Vagina (tissue), 2 donors: ENCODE results near the gene PREB. TPM values are rescaled to one million over a fixed set of nuclear protein-coding genes. Genes with fewer than 3 reads are reported as not detected.

Experiments used
- DNase-seq, 2 donors: peaks; one replicate each; pipeline ENCODE4 v3.0.0-alpha.2; 2017; ENCODE audit errors: extremely low spot score in 2 of 2
- H3K27ac ChIP-seq: fragments of 200-600 bp; sonication (generic); one replicate; pipeline ENCODE4 v1.5.1; 2019
- H3K27me3 ChIP-seq: fragments of 200-600 bp; sonication (generic); one replicate; pipeline ENCODE4 v1.5.1; 2019
- H3K36me3 ChIP-seq, 2 donors: fragments of 200-600 bp; sonication (generic); one replicate each; pipeline ENCODE4 v1.5.1; 2017 to 2019
- H3K4me1 ChIP-seq: fragments of 200-600 bp; sonication (generic); one replicate; pipeline ENCODE4 v1.5.1; 2019
- H3K4me3 ChIP-seq, 2 donors: fragments of 200-600 bp; sonication (generic); 1 replicate in 1 of 2; 2 replicates in 1 of 2; pipeline ENCODE4 v1.5.1; 2016 to 2019
- H3K9me3 ChIP-seq: fragments of 200-600 bp; sonication (generic); one replicate; pipeline ENCODE4 v1.5.1; 2019
- POLR2A ChIP-seq, 2 donors: fragments of 450-650 bp; IDR thresholded peaks; one replicate each; pipeline ENCODE4 v1.6.1; 2017; ENCODE audit warnings: antibody characterized with exemption in 2 of 2, mild to moderate bottlenecking in 2 of 2, moderate library complexity in 2 of 2
- POLR2AphosphoS5 ChIP-seq, 2 donors: sonication (generic); formaldehyde crosslinking; IDR thresholded peaks; one replicate each; pipeline ENCODE4 v1.9.0; 2017; ENCODE audit warnings: antibody characterized with exemption in 2 of 2, mild to moderate bottlenecking in 2 of 2, low read depth in 1 of 2; ENCODE audit not compliant: insufficient read depth in 1 of 2
- intact Hi-C: fragments of 100-400 bp; cut with DNase I; formaldehyde crosslinking; loops from one replicate; pipeline ENCODE4 v1.15.1; 2023
- total RNA-seq: library from RNA; depleted of rRNA; stranded (reverse); fragments of >200 nt; gene quantifications from one replicate; pipeline ENCODE4 v1.2.3, GENCODE V29; 2016
- TF ChIP-seq, protein P1 (sequence below), 3 experiments: fragments of 450-650 bp in 2 of 3; fragments of 200-600 bp in 1 of 3; sonication (generic) in 1 of 3; IDR thresholded peaks; one replicate each; pipeline ENCODE4 v1.5.1; 2017 to 2019; ENCODE audit warnings: antibody characterized with exemption in 3 of 3, mild to moderate bottlenecking in 2 of 3, moderate library complexity in 2 of 3

Gene PREB
- total RNA-seq, 1 donor from 2014 or later: 57.5 TPM

DNA sequence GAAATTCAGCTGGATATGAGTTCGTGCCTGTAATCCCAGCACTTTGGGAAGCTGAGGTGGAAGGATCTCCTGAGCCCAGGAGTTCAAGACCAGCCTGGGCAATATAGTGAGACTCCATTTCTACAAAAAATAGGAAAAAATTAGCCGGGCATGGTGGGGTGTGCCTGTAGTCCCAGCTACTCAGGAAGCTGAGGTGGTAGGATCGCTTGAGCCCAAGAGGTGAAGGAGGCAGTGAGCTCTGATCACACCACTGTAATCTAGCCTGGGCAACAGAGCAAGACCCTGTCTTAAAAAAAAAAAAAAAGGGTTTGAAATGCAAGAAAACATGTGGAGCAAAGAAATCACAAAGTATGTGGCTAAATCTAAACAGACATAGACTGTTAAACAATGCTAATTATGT is 25.4 kb downstream of the PREB start:
- no peak for DNase-seq
- intact Hi-C loops: no loop called here
- Histone ChIP-seq H3K9me3 (no peaks in the 10 kb centered on the region), H3K27me3 (no peaks in the 10 kb centered on the region), H3K4me3 (no peak overlapping the region), H3K27ac (no peak overlapping the region), H3K4me1 (no peaks in the 10 kb centered on the region), H3K36me3 (no peaks in the 10 kb centered on the region)
- TF ChIP-seq, protein P1, sequence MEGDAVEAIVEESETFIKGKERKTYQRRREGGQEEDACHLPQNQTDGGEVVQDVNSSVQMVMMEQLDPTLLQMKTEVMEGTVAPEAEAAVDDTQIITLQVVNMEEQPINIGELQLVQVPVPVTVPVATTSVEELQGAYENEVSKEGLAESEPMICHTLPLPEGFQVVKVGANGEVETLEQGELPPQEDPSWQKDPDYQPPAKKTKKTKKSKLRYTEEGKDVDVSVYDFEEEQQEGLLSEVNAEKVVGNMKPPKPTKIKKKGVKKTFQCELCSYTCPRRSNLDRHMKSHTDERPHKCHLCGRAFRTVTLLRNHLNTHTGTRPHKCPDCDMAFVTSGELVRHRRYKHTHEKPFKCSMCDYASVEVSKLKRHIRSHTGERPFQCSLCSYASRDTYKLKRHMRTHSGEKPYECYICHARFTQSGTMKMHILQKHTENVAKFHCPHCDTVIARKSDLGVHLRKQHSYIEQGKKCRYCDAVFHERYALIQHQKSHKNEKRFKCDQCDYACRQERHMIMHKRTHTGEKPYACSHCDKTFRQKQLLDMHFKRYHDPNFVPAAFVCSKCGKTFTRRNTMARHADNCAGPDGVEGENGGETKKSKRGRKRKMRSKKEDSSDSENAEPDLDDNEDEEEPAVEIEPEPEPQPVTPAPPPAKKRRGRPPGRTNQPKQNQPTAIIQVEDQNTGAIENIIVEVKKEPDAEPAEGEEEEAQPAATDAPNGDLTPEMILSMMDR (IDR thresholded peaks at IDR 0.05): no peak
- TF ChIP-seq POLR2A (IDR thresholded peaks at IDR 0.05) (no peak), POLR2AphosphoS5 (IDR thresholded peaks at IDR 0.05; ENCODE audit: insufficient read depth in 1 of 2, low read depth in 1 of 2) (no peak)

DNA sequence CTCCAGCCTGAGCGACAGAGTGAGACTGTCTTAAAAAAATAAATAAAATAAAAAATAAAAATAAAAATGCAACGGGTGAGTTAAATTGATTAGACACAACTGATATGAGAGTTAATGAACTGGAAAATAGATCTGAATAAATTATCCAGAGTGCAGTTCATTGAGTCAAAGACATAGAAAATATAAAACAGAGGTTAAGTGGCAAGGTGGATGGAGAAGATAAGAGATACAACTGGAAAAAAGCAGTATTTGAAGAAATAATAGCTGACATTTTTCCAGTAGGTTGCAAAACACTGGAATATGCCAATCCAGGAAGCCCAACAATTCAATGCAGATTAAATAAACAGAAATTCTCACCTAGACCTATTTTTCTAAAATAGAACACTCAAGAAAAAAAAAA is 26.2 kb downstream of the PREB start:
- TF ChIP-seq, protein P1 (IDR thresholded peaks at IDR 0.05): no peak
- no peak for TF ChIP-seq POLR2A (IDR thresholded peaks at IDR 0.05)
- TF ChIP-seq POLR2AphosphoS5 (IDR thresholded peaks at IDR 0.05; ENCODE audit: insufficient read depth in 1 of 2, low read depth in 1 of 2): no peak
- intact Hi-C loops: no loop called here

DNA sequence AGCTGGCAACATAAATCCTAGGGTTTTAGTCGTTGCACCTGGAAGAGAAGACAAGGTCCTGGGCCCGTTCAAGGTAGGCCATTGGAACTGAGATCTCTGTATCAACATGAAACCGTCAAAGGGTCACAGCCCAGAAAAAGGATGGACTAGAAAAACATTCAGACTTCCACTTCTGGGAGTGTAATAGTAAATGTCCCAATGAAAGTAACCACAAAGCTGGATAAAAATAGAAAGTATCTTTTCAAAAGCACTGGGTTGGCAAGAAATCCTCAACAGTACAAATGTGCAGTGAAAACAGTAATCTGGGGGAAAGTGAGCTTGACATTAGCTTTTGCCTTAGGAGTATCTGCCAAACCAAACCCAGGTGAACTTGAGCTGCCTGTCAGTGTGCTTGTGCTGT is 28.5 kb downstream of the PREB start:
- Histone ChIP-seq H3K4me3 (no peak overlapping the region), H3K27me3 (no peaks in the 10 kb centered on the region), H3K36me3 (no peaks in the 10 kb centered on the region), H3K27ac (no peak overlapping the region), H3K4me1 (no peaks in the 10 kb centered on the region), H3K9me3 (no peaks in the 10 kb centered on the region)
- no peak for DNase-seq
- TF ChIP-seq, protein P1 (IDR thresholded peaks at IDR 0.05): no peak
- TF ChIP-seq POLR2AphosphoS5 (IDR thresholded peaks at IDR 0.05; ENCODE audit: insufficient read depth in 1 of 2, low read depth in 1 of 2): no peak
- TF ChIP-seq POLR2A (IDR thresholded peaks at IDR 0.05): no peak
- intact Hi-C loops: no loop called here

More for the DNA sequence above, 26.2 kb downstream of the PREB start:
- H3K27ac ChIP-seq: no peak overlapping the region
- no peaks in the 10 kb centered on the region for H3K9me3 ChIP-seq
- no peak for DNase-seq
- no peaks in the 10 kb centered on the region for H3K36me3 ChIP-seq
- H3K4me3 ChIP-seq: no peak overlapping the region
- H3K4me1 ChIP-seq: no peaks in the 10 kb centered on the region
- no peaks in the 10 kb centered on the region for H3K27me3 ChIP-seq

DNA sequence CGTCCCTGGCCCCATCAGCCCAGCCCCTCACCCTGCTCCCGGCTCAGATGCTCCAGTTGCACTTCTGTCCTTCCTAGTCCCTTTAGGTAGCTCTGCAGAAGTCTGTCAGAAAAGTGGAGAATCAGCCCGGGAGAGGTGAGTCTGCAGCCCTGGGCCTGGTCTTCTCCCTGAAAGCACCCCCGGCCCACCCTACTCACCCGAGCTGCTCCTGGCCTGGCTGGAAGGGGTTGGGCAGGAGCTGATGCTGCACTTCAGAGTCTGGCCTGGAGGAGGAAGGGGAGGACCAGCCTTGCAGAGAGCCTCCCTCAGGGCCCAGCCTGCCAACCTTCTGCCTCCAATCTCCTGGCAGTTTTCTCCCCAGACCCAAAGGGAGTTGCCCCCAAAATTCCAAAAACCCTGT is 32.1 kb downstream of the PREB start:
- no peak overlapping the region for H3K4me3 ChIP-seq
- H3K36me3 ChIP-seq: no peaks in the 10 kb centered on the region
- H3K4me1 ChIP-seq: no peaks in the 10 kb centered on the region
- intact Hi-C loops: loop anchor here (5.0 kb wide), 1 partner anchor 90 kb away; no protein-coding TSS in a partner anchor
- H3K27ac ChIP-seq: no peak overlapping the region
- DNase-seq: no peak
- H3K27me3 ChIP-seq: no peaks in the 10 kb centered on the region
- no peaks in the 10 kb centered on the region for H3K9me3 ChIP-seq
- no peak for TF ChIP-seq POLR2A (IDR thresholded peaks at IDR 0.05)
- no peak for TF ChIP-seq POLR2AphosphoS5 (IDR thresholded peaks at IDR 0.05; ENCODE audit: insufficient read depth in 1 of 2, low read depth in 1 of 2)
- TF ChIP-seq, protein P1 (IDR thresholded peaks at IDR 0.05): no peak

DNA sequence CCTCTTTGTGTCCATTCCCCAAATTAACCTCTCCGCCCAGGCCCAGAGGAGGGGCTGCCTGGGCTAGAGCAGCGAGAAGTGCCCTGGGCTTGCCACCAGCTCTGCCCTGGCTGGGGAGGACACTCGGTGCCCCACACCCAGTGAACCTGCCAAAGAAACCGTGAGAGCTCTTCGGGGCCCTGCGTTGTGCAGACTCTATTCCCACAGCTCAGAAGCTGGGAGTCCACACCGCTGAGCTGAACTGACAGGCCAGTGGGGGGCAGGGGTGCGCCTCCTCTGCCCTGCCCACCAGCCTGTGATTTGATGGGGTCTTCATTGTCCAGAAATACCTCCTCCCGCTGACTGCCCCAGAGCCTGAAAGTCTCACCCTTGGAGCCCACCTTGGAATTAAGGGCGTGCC is 34.4 kb downstream of the PREB start:
- TF ChIP-seq POLR2A (IDR thresholded peaks at IDR 0.05) (no peak), POLR2AphosphoS5 (IDR thresholded peaks at IDR 0.05; ENCODE audit: insufficient read depth in 1 of 2, low read depth in 1 of 2) (no peak)
- TF ChIP-seq, protein P1 (IDR thresholded peaks at IDR 0.05): no peak
- intact Hi-C loops: loop anchor here (5.0 kb wide), 1 partner anchor 92 kb away; no protein-coding TSS in a partner anchor

More for the DNA sequence above, 34.4 kb downstream of the PREB start:
- Histone ChIP-seq H3K27me3 (no peaks in the 10 kb centered on the region), H3K4me3 (no peak overlapping the region), H3K9me3 (no peaks in the 10 kb centered on the region), H3K36me3 (no peaks in the 10 kb centered on the region), H3K4me1 (peaks cover 8% of the 10 kb centered on the region), H3K27ac (no peak overlapping the region)
- DNase-seq: no peak
